ENCODE results near the gene ZNF700. TPM values are rescaled to one million over a fixed set of nuclear protein-coding genes. Genes with fewer than 3 reads are reported as not detected.

The ZNF700 gene
- total and polyA plus RNA-seq, 9 of the 15 experiments (the other 6 are each of a cell fraction or from before 2014, with no cell fraction given): 10.3 to 24.7 (median 14.1) TPM

DNA sequence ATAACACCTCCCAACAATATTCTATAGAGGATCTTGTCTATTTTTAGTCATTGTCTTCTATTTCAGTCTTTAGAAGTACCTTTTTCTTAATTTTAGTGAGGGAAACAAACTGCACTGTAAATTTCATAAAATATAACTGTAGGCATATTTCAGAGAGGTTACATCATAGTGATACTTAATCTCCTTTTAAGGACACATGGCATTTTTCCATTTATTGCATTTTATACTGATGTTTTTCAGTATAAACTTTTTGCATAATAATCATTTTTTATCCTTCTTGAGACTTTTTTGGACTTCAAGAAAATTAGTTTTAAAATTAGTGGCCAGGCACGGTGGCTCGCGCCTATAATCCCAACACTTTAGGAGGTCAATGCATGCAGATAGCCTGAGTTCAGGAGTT lies 6.6 kb downstream of the ZNF700 start:
- 100% methylated on average over 3 of the region's 3 CpGs for WGBS (ENCODE audit: insufficient coverage, low coverage, missing lambda C conversion rate)
- Histone ChIP-seq H3K4me2 (ENCODE audit: insufficient read depth, low read length) (no peak overlapping the region), H3K27me3 (ENCODE audit: control insufficient read depth in 2 of 2, insufficient read depth in 2 of 2, low read length in 2 of 2) (no peaks in the 10 kb centered on the region), H3K79me2 (ENCODE audit: control insufficient read depth, insufficient read depth, low read length) (peaks cover 78% of the 10 kb centered on the region), H3K9ac (ENCODE audit: insufficient read depth in 1 of 2, low read depth in 2 of 2, low read length in 2 of 2) (no peak overlapping the region), H4K20me1 (replicated peaks; ENCODE audit: control insufficient read depth, insufficient read depth, low read length) (no peaks in the 10 kb centered on the region), H2AFZ (ENCODE audit: low read depth, low read length) (no peak overlapping the region), H3K27ac (ENCODE audit: extremely low read depth, low read depth, low read length) (no peak overlapping the region), H3K36me3 (ENCODE audit: control insufficient read depth, insufficient read depth, low read length) (peaks cover 46% of the 10 kb centered on the region), H3K4me1 (replicated peaks in 1 of 2; ENCODE audit: control insufficient read depth in 2 of 2, insufficient read depth in 2 of 2, low read length in 2 of 2) (peaks cover 0 to under 1% of the 10 kb centered on the region in 2 experiments; a peak in 2 of 5 replicates), H3K9me1 (ENCODE audit: control insufficient read depth, insufficient read depth, low read length) (no peaks in the 10 kb centered on the region), H3K4me3 (no peak overlapping the region), H3K9me3 (replicated peaks; ENCODE audit: control insufficient read depth, insufficient read depth, low read depth, low read length) (peaks cover 2% of the 10 kb centered on the region; the same call in 1 of the 2 replicates)
- ChIA-PET POLR2A (no interaction called here), CTCF (ENCODE audit: low intra/inter-chr PET ratio) (no interaction called here)
- TF ChIP-seq, protein P1, sequence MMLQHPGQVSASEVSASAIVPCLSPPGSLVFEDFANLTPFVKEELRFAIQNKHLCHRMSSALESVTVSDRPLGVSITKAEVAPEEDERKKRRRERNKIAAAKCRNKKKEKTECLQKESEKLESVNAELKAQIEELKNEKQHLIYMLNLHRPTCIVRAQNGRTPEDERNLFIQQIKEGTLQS (IDR thresholded peaks at IDR 0.05): 0 out of 2 replicates have a peak, but pooled peaks have one; percentile 12
- TF ChIP-seq, protein P1 (CRISPR knock-in tag; conservative IDR thresholded peaks at IDR 0.05): no peak
- TF ChIP-seq CEBPG (CRISPR knock-in tag; IDR thresholded peaks at IDR 0.05) (no peak), CEBPG (tag; conservative IDR thresholded peaks at IDR 0.05 in 1 of 2, IDR thresholded peaks at IDR 0.05 in 1 of 2) (peak in 1 of 2 experiments; percentile 66; a peak in 2 of 4 replicates), NR2C1 (IDR thresholded peaks at IDR 0.05) (no peak), NR2C1 (tag; IDR thresholded peaks at IDR 0.05) (no peak), TRIM24 (IDR thresholded peaks at IDR 0.05) (peak; percentile 52 to 85; a peak in 2 of 4 replicates), HCFC1 (IDR thresholded peaks at IDR 0.05; ENCODE audit: low read depth, low read length) (no peak), C11orf30 (IDR thresholded peaks at IDR 0.05; ENCODE audit: low read depth) (peak; percentile 77), ZNF316 (IDR thresholded peaks at IDR 0.05) (peak; percentile 82)
- intact Hi-C loops (cut with micrococcal nuclease) (no loop called here), in situ Hi-C loops (cut with MboI) (no loop called here)
- DNase-seq (ENCODE audit: extremely low read depth in 1 of 4, low spot score in 3 of 4) (no peak), ATAC-seq (no peak), FAIRE-seq (no peak)
- BruUV-seq (replicated peaks): no TSS peak
